ENCODE results near the gene DBN1.

Gene DBN1

GRCh38 chr5:177433658-177434217 is 39.7 kb downstream of the DBN1 start:
- H3K4me1 ChIP-seq (ENCODE audit: control insufficient read depth, insufficient read depth, low read length, poor library complexity, severe bottlenecking): peaks cover 92% of the 10 kb centered on the region
- H3K4me3 ChIP-seq (ENCODE audit: insufficient read depth, low read depth, low read length, poor library complexity, severe bottlenecking): peak overlapping the region; percentile 3
- no peaks in the 10 kb centered on the region for H3K27me3 ChIP-seq (replicated peaks; ENCODE audit: control insufficient read depth, insufficient read depth, low read length, poor library complexity, severe bottlenecking)
- peaks cover 68% of the 10 kb centered on the region for H3K36me3 ChIP-seq (ENCODE audit: control insufficient read depth, insufficient read depth, low read length)
- peak overlapping the region; percentile 78 for H3K27ac ChIP-seq (ENCODE audit: insufficient read depth, low read length, poor library complexity, severe bottlenecking)
- DNase-seq: no peak
- no peaks in the 10 kb centered on the region for H3K9me3 ChIP-seq (ENCODE audit: control insufficient read depth, low read length)

GRCh38 chr5:177432839-177433657 is 40.4 kb downstream of the DBN1 start:
- peak overlapping the region; percentile 78 for H3K27ac ChIP-seq (ENCODE audit: insufficient read depth, low read length, poor library complexity, severe bottlenecking)
- no peaks in the 10 kb centered on the region for H3K27me3 ChIP-seq (replicated peaks; ENCODE audit: control insufficient read depth, insufficient read depth, low read length, poor library complexity, severe bottlenecking)
- peak overlapping the region; percentile 37 for H3K4me3 ChIP-seq (ENCODE audit: insufficient read depth, low read depth, low read length, poor library complexity, severe bottlenecking)
- peaks cover 61% of the 10 kb centered on the region for H3K36me3 ChIP-seq (ENCODE audit: control insufficient read depth, insufficient read depth, low read length)
- no peaks in the 10 kb centered on the region for H3K9me3 ChIP-seq (ENCODE audit: control insufficient read depth, low read length)
- H3K4me1 ChIP-seq (ENCODE audit: control insufficient read depth, insufficient read depth, low read length, poor library complexity, severe bottlenecking): peaks cover 92% of the 10 kb centered on the region
- DNase-seq: no peak

- no peak for DNase-seq
- no peaks in the 10 kb centered on the region for H3K9me3 ChIP-seq (ENCODE audit: control insufficient read depth, low read length)
- H3K36me3 ChIP-seq (ENCODE audit: control insufficient read depth, insufficient read depth, low read length): peaks cover 55% of the 10 kb centered on the region
- peak overlapping the region; percentile 37 for H3K4me3 ChIP-seq (ENCODE audit: insufficient read depth, low read depth, low read length, poor library complexity, severe bottlenecking)
- no peaks in the 10 kb centered on the region for H3K27me3 ChIP-seq (replicated peaks; ENCODE audit: control insufficient read depth, insufficient read depth, low read length, poor library complexity, severe bottlenecking)
- H3K4me1 ChIP-seq (ENCODE audit: control insufficient read depth, insufficient read depth, low read length, poor library complexity, severe bottlenecking): peaks cover 97% of the 10 kb centered on the region
- H3K27ac ChIP-seq (ENCODE audit: insufficient read depth, low read length, poor library complexity, severe bottlenecking): peak overlapping the region; percentile 78
Observed at GRCh38 chr5:177432143-177432838, 41.1 kb downstream of the DBN1 start.

GRCh38 chr5:177431317-177432142 is 41.9 kb downstream of the DBN1 start:
- Histone ChIP-seq H3K4me1 (ENCODE audit: control insufficient read depth, insufficient read depth, low read length, poor library complexity, severe bottlenecking) (peaks cover 96% of the 10 kb centered on the region), H3K27me3 (replicated peaks; ENCODE audit: control insufficient read depth, insufficient read depth, low read length, poor library complexity, severe bottlenecking) (no peaks in the 10 kb centered on the region), H3K9me3 (ENCODE audit: control insufficient read depth, low read length) (no peaks in the 10 kb centered on the region), H3K4me3 (ENCODE audit: insufficient read depth, low read depth, low read length, poor library complexity, severe bottlenecking) (peak overlapping the region; percentile 37), H3K36me3 (ENCODE audit: control insufficient read depth, insufficient read depth, low read length) (peaks cover 47% of the 10 kb centered on the region), H3K27ac (ENCODE audit: insufficient read depth, low read length, poor library complexity, severe bottlenecking) (peak overlapping the region; percentile 78)
- peak; percentile 68 to 74 (median 72) for DNase-seq

GRCh38 chr5:177430972-177431316 is 42.5 kb downstream of the DBN1 start:
- Histone ChIP-seq H3K4me3 (ENCODE audit: insufficient read depth, low read depth, low read length, poor library complexity, severe bottlenecking) (peak overlapping the region; percentile 26), H3K9me3 (ENCODE audit: control insufficient read depth, low read length) (no peaks in the 10 kb centered on the region), H3K27ac (ENCODE audit: insufficient read depth, low read length, poor library complexity, severe bottlenecking) (peak overlapping the region; percentile 78), H3K36me3 (ENCODE audit: control insufficient read depth, insufficient read depth, low read length) (peaks cover 41% of the 10 kb centered on the region), H3K4me1 (ENCODE audit: control insufficient read depth, insufficient read depth, low read length, poor library complexity, severe bottlenecking) (peaks cover 92% of the 10 kb centered on the region), H3K27me3 (replicated peaks; ENCODE audit: control insufficient read depth, insufficient read depth, low read length, poor library complexity, severe bottlenecking) (no peaks in the 10 kb centered on the region)
- DNase-seq: no peak

GRCh38 chr5:177430140-177430951 is 43.1 kb downstream of the DBN1 start:
- peak overlapping the region; percentile 78 for H3K27ac ChIP-seq (ENCODE audit: insufficient read depth, low read length, poor library complexity, severe bottlenecking)
- H3K9me3 ChIP-seq (ENCODE audit: control insufficient read depth, low read length): no peaks in the 10 kb centered on the region
- H3K4me3 ChIP-seq (ENCODE audit: insufficient read depth, low read depth, low read length, poor library complexity, severe bottlenecking): peak overlapping the region; percentile 26
- no peaks in the 10 kb centered on the region for H3K27me3 ChIP-seq (replicated peaks; ENCODE audit: control insufficient read depth, insufficient read depth, low read length, poor library complexity, severe bottlenecking)
- no peak for DNase-seq
- H3K4me1 ChIP-seq (ENCODE audit: control insufficient read depth, insufficient read depth, low read length, poor library complexity, severe bottlenecking): peaks cover 90% of the 10 kb centered on the region
- peaks cover 35% of the 10 kb centered on the region for H3K36me3 ChIP-seq (ENCODE audit: control insufficient read depth, insufficient read depth, low read length)

DNA sequence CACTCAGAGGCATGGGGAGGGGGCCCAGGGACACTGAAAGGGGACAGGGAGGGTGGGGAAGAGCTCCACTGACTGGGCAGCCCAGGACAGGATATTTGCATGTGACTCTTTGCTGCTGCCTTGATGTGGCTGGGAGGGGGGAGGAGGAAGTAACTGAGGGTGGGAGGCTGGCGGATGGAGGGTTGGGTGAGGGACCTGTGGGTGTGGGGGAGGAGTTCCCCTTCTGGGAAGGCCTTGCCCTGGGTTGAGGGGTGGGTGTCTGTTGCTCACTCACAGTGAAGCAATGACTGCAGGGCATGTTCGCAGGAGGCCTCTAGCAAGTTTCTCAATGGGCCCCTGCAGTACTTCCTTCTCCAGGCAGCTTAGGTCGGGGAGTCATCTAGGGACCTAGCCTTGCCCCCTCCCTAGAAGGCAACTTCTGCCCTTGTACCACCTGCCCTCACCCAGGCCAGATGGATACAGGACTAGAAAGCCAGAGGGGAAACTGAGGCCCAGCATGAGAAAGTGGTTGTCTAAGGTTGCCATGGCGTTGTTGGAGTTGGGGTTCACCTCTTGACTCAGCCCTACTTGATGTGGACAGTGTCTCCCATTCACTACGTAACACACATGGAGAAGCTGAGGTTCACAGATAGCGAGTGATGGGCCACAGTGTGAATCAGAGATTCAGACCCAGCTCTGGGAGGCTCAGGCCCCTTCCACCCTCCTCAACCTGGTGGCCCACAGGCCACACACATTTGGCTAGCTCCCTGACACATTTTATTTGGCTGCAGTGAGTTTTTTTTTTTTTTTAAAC is 44.0 kb downstream of the DBN1 start:
- H3K27ac ChIP-seq (ENCODE audit: insufficient read depth, low read length, poor library complexity, severe bottlenecking): peak overlapping the region; percentile 78
- H3K9me3 ChIP-seq (ENCODE audit: control insufficient read depth, low read length): no peaks in the 10 kb centered on the region
- H3K4me3 ChIP-seq (ENCODE audit: insufficient read depth, low read depth, low read length, poor library complexity, severe bottlenecking): peak overlapping the region; percentile 62
- peaks cover 27% of the 10 kb centered on the region for H3K36me3 ChIP-seq (ENCODE audit: control insufficient read depth, insufficient read depth, low read length)
- peak; percentile 75 to 82 (median 76) for DNase-seq
- no peaks in the 10 kb centered on the region for H3K27me3 ChIP-seq (replicated peaks; ENCODE audit: control insufficient read depth, insufficient read depth, low read length, poor library complexity, severe bottlenecking)
- H3K4me1 ChIP-seq (ENCODE audit: control insufficient read depth, insufficient read depth, low read length, poor library complexity, severe bottlenecking): peaks cover 87% of the 10 kb centered on the region

DNA sequence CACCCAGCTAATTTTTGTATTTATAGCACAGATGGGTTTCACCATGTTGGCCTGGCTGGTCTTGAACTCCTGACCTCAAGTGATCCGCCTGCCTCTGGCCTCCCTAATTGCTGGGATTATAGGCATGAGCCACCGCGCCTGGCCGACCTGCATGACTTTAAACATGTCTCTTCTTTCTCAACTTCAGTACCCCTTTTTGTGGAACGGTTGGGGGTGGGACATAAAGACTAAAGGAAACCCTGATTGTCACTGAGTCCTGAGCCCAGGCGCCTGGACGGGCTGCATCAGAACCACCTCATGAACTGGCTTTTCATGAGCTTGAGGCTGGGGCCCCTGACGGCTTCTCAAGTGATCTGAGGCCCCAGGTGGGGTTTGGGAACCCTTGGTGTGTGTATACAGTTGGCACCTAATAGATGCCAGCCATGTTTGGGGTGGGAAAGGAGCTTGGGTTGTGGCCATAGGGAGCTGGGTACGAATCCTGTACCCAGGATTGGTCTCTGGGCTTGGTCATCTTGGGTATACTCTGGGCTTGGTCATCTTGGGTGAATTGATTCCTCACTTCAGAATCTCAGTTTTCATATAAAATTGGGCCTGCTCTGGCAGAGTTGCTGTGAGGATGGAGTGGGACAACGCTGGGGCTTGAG is 44.7 kb downstream of the DBN1 start:
- Histone ChIP-seq H3K36me3 (ENCODE audit: control insufficient read depth, insufficient read depth, low read length) (peaks cover 19% of the 10 kb centered on the region), H3K4me1 (ENCODE audit: control insufficient read depth, insufficient read depth, low read length, poor library complexity, severe bottlenecking) (peaks cover 79% of the 10 kb centered on the region), H3K27me3 (replicated peaks; ENCODE audit: control insufficient read depth, insufficient read depth, low read length, poor library complexity, severe bottlenecking) (no peaks in the 10 kb centered on the region), H3K4me3 (ENCODE audit: insufficient read depth, low read depth, low read length, poor library complexity, severe bottlenecking) (peak overlapping the region; percentile 62), H3K9me3 (ENCODE audit: control insufficient read depth, low read length) (no peaks in the 10 kb centered on the region), H3K27ac (ENCODE audit: insufficient read depth, low read length, poor library complexity, severe bottlenecking) (peak overlapping the region; percentile 78)
- no peak for DNase-seq

All from effector memory CD4-positive, alpha-beta T cell (primary cell).